ENCODE data around the gene HPGD.

DNA sequence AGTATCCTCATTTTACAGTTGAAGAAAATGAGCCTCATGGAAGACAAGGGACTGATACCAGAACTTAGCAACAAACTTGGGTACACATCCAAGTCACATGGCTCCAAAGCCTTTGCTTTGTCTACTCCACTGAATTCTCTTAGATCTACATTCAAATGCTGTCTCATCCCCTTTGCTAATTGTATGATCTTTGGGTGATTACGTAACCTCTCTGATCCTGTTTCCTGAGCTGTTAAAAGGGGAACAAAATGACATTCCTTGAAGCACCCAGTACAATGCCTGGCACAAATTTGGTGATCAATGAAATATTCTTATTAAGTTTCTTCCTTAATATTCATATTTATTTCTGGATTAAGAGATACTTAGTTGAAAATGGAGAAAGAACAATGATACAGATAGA, 5.9 kb upstream of the HPGD start:
- TF ChIP-seq, protein P1, sequence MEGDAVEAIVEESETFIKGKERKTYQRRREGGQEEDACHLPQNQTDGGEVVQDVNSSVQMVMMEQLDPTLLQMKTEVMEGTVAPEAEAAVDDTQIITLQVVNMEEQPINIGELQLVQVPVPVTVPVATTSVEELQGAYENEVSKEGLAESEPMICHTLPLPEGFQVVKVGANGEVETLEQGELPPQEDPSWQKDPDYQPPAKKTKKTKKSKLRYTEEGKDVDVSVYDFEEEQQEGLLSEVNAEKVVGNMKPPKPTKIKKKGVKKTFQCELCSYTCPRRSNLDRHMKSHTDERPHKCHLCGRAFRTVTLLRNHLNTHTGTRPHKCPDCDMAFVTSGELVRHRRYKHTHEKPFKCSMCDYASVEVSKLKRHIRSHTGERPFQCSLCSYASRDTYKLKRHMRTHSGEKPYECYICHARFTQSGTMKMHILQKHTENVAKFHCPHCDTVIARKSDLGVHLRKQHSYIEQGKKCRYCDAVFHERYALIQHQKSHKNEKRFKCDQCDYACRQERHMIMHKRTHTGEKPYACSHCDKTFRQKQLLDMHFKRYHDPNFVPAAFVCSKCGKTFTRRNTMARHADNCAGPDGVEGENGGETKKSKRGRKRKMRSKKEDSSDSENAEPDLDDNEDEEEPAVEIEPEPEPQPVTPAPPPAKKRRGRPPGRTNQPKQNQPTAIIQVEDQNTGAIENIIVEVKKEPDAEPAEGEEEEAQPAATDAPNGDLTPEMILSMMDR (IDR thresholded peaks at IDR 0.05), result no peak
- TF ChIP-seq POLR2A (IDR thresholded peaks at IDR 0.05), result no peak

Data from Peyer's patch (tissue), 4 donors.